ENCODE measurements around the gene GPR152. TPM values are rescaled to one million over a fixed set of nuclear protein-coding genes. Genes with fewer than 3 reads are reported as not detected.

GPR152 gene
- total RNA-seq, 2 experiments from 2014 or later = not detected

DNA sequence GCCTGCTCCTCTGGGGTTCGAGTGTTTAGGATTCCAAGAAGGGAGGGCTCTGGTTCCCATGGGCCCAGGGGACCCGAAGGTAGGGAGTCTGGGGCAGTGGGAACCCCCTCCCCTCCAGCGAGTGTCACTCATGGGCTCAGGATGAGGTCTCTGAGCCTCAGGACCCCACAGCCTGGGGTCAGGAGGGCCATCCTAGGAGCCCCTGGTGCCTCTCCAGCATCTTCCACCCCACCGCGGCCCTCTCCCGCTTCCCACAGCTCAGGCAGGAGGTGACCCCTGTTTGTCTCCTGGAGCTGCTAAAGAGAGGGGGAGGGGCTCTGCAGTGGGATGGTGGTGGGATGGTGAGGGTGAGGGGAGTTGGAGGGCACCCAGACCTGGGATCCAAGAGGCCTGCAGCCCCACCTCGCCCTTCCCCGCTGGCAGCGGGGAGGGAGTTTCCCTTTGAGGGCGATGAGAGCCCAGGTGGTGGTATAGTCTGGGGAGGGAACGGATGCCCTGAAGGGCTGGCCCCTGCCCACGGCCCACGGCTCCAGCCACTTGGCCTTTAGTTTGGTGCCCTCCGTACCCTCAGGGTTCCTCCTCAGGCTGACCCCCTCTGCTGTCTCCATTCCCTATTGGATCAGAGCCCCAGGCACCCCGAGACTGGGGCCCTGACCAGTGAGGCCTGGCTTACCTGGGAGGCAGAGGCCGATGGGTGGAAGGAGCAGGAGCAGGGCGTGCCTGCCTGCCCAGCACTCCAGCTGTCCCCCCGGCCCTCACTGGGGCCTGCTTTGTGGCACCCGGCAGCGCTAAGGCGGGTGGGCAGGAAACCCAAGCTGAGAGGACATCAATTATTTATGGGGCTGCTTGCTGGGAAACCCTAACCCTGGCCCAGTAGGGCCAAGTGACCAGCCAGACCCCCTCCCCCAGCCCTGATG, 1.5 kb upstream of the GPR152 start:
- Histone ChIP-seq H3K4me2 (ENCODE audit: low read length) (no peak overlapping the region), H3K4me3 (ENCODE audit: low read depth, low read length, poor library complexity, severe bottlenecking) (no peak overlapping the region), H3K36me3 (ENCODE audit: insufficient read depth, low read length) (no peaks in the 10 kb centered on the region), H3K27ac (ENCODE audit: low read depth, low read length, poor library complexity, severe bottlenecking) (no peak overlapping the region), H3K4me1 (ENCODE audit: insufficient read depth, low read length, poor library complexity, severe bottlenecking) (peaks cover 42% of the 10 kb centered on the region), H2AFZ (ENCODE audit: low read length) (no peak overlapping the region), H3K9me2 (ENCODE audit: insufficient read depth, low read length) (no peaks in the 10 kb centered on the region), H3K9me3 (ENCODE audit: low read length) (no peaks in the 10 kb centered on the region), H3K79me2 (ENCODE audit: insufficient read depth, low read depth, low read length) (no peaks in the 10 kb centered on the region), H4K20me1 (ENCODE audit: insufficient read depth, low read length) (no peaks in the 10 kb centered on the region)
- no TSS peak for BruUV-seq (replicated peaks)
- CTCF ChIA-PET (ENCODE audit: unreplicated experiment) = no interaction called here
- intact Hi-C loops (cut with micrococcal nuclease; ENCODE audit: unreplicated experiment) = no loop called here
- no peak for DNase-seq (ENCODE audit: low spot score)
- POLR2A ChIA-PET = no interaction called here
- TF ChIP-seq EZH2phosphoT487 (IDR thresholded peaks at IDR 0.05; ENCODE audit: borderline replicate concordance, low read depth, low read length) = no peak
- TF ChIP-seq, protein P1, sequence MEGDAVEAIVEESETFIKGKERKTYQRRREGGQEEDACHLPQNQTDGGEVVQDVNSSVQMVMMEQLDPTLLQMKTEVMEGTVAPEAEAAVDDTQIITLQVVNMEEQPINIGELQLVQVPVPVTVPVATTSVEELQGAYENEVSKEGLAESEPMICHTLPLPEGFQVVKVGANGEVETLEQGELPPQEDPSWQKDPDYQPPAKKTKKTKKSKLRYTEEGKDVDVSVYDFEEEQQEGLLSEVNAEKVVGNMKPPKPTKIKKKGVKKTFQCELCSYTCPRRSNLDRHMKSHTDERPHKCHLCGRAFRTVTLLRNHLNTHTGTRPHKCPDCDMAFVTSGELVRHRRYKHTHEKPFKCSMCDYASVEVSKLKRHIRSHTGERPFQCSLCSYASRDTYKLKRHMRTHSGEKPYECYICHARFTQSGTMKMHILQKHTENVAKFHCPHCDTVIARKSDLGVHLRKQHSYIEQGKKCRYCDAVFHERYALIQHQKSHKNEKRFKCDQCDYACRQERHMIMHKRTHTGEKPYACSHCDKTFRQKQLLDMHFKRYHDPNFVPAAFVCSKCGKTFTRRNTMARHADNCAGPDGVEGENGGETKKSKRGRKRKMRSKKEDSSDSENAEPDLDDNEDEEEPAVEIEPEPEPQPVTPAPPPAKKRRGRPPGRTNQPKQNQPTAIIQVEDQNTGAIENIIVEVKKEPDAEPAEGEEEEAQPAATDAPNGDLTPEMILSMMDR (conservative IDR thresholded peaks at IDR 0.05; ENCODE audit: low read length) = no peak

DNA sequence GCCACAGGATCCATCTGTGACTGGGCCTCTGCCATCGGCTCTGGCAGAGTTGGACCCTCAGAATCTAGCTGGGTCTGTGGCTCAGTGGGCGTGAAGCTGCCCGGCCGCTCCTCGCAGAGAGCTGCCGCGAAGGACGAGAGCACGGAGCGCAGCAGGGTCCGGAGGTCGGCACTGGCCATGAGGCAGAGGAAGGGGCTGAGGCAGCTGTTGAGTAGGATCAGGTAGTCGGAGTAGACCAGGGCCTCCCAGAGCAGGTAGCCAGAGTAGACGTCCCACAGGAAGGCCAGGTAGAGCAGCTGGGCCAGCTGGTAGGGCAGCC, 912 bp downstream of the GPR152 start:
- H3K4me1 ChIP-seq (ENCODE audit: insufficient read depth, low read length, poor library complexity, severe bottlenecking) = peaks cover 46% of the 10 kb centered on the region
- no peak overlapping the region for H3K4me2 ChIP-seq (ENCODE audit: low read length)
- H3K27ac ChIP-seq (ENCODE audit: low read depth, low read length, poor library complexity, severe bottlenecking) = no peak overlapping the region
- intact Hi-C loops (cut with micrococcal nuclease; ENCODE audit: unreplicated experiment) = no loop called here
- H3K4me3 ChIP-seq (ENCODE audit: low read depth, low read length, poor library complexity, severe bottlenecking) = no peak overlapping the region
- H4K20me1 ChIP-seq (ENCODE audit: insufficient read depth, low read length) = no peaks in the 10 kb centered on the region
- CTCF ChIA-PET (ENCODE audit: unreplicated experiment) = no interaction called here
- TF ChIP-seq EZH2phosphoT487 (IDR thresholded peaks at IDR 0.05; ENCODE audit: borderline replicate concordance, low read depth, low read length) = no peak
- TF ChIP-seq, protein P1 (conservative IDR thresholded peaks at IDR 0.05; ENCODE audit: low read length) = no peak
- no peak overlapping the region for H2AFZ ChIP-seq (ENCODE audit: low read length)
- no peaks in the 10 kb centered on the region for H3K9me2 ChIP-seq (ENCODE audit: insufficient read depth, low read length)
- POLR2A ChIA-PET = interaction anchor here (0.6 to 2.6 kb wide), 2 partner anchors 12 to 14 kb away, joined by 4 to 7 read pairs; no protein-coding TSS in a partner anchor
- H3K79me2 ChIP-seq (ENCODE audit: insufficient read depth, low read depth, low read length) = no peaks in the 10 kb centered on the region
- no peaks in the 10 kb centered on the region for H3K9me3 ChIP-seq (ENCODE audit: low read length)
- DNase-seq (ENCODE audit: low spot score) = no peak
- H3K36me3 ChIP-seq (ENCODE audit: insufficient read depth, low read length) = no peaks in the 10 kb centered on the region
- no TSS peak for BruUV-seq (replicated peaks)
